WI38 (cell line): Measurements from ENCODE around the gene APOBEC2.
A peak's percentile ranks its signal among the peaks of the same experiment; 100 is the strongest.

Experiments
- H3K4me3 ChIP-seq: 2 replicates; pipeline ENCODE4 v1.5.1; 2011; ENCODE audit warnings: low read depth, mild to moderate bottlenecking, control low read depth, low read length
- CTCF ChIP-seq: IDR thresholded peaks from 2 replicates; pipeline ENCODE4 v1.5.1; 2012; ENCODE audit warnings: low read depth, mild to moderate bottlenecking, control low read depth, low read length

Gene APOBEC2

DNA sequence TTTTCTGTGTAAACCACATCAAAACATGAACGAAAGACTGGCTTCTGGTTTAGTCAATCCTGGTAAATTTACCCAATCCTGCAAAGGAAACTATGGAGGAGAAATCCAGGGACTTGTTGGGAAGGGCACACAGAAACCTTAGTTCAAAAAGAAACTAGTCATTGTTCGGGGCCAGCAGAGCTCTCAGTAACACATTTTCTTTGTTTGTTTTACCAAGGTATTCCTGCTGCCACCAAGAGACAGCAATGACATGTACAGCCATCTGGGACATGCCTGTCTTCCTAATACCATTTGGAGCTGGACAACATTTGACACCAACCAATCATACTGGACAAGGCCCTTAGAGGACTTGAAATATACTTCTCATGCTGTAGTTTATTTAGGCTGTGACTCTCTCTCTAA lies 10.9 kb downstream of the APOBEC2 start:
- no peak overlapping the region for H3K4me3 ChIP-seq
- TF ChIP-seq CTCF: no peak

DNA sequence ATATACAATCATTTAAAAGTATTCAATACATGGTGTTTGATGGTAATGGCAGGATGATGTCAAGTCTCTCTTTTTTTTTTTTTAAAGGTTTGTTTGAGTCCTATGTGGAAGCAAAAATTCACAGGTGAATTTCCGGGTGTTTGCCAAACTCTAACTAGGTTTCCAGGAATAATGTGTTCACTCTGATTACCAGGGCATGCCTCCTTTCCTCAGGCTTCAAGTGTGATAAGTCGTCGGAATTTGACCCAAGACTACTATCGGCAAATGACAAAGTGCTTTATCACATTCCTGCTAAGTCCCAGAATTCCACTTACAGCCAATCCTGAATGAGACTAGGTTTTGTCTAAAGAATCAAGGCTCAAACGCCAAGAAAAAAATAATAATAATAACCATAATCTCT lies 11.8 kb downstream of the APOBEC2 start:
- H3K4me3 ChIP-seq: no peak overlapping the region
- no peak for TF ChIP-seq CTCF

GRCh38 chr6:41065550-41066026 lies 12.6 kb downstream of the APOBEC2 start:
- TF ChIP-seq CTCF: no peak
- no peak overlapping the region for H3K4me3 ChIP-seq

DNA sequence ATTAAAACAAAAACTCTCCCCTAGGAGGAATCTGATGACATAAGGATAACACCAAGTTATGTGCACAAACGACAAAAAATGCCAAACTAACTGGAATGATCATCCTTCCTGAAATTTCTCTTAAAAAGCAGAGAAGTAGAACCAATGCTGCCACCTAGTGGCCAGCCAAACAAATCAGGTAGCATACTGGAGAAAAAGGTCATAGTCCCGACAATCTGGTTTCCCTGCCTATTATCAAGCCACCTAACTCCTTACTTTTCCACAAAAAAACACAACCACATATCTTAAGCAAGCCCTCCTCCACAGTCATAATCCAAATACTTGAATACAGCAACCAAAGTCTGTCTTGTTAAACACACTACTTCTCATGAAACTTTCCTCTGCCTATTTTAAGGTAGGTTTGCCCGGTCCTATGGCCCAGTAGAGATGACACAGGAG lies 13.9 kb downstream of the APOBEC2 start:
- peak; percentile 57 for TF ChIP-seq CTCF
- no peak overlapping the region for H3K4me3 ChIP-seq

- H3K4me3 ChIP-seq: peak overlapping the region; percentile 92
- TF ChIP-seq CTCF: no peak
Observed at GRCh38 chr6:41071501-41071922, 18.5 kb downstream of the APOBEC2 start.

GRCh38 chr6:41071923-41072835 lies 19.2 kb downstream of the APOBEC2 start, which contains the start of gene OARD1:
Gene OARD1 (minus strand): TSS chr6:41072356. CDS start chr6:41071634, 722 bp downstream.
- peak within 1 kb of the TSS; percentile 92 for H3K4me3 ChIP-seq
- TF ChIP-seq CTCF: no peak

- H3K4me3 ChIP-seq: peak within 1 kb of the TSS; percentile 92
- TF ChIP-seq CTCF: no peak
Observed at GRCh38 chr6:41072836-41073202, 19.8 kb downstream of the APOBEC2 start, which contains the start of gene NFYA. Gene NFYA (plus strand): TSS chr6:41072974. CDS start chr6:41079090, 6,116 bp downstream.
